ENCODE results near the gene RSL1D1. TPM values are rescaled to one million over a fixed set of nuclear protein-coding genes. Genes with fewer than 3 reads are reported as not detected.
"Not testable (repeated sequence)": the region's sequence is repeated elsewhere in the genome, so short reads cannot be mapped to it uniquely, and the experiment has no call there.

The RSL1D1 gene
- polyA plus RNA-seq, 1 of the 3 experiments (the other 2 are of a cell fraction): 38.0 TPM

DNA sequence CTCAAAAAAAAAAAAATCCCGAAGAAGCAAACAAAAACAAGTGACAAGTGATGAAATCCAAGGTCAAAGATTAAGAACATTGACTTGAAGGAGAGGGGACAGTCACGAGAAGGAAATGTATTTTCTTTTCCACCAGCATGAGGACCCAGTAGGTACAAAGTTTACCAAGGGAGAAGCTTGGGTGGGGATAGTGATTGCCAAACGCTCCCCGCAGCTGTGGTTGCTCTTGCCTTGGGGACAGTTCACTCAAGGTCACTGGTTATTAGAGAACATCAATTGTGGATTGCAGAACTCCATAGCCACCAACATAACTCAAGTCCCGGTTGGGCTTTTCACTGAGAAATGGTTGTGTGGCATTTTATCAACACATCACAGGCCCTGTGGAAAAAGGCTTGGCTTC is 27.0 kb downstream of the RSL1D1 start:
- no peak overlapping the region for H2AFZ ChIP-seq (ENCODE audit: low read depth)
- DNase-seq: no peak
- no peak overlapping the region for H3K4me2 ChIP-seq
- no peaks in the 10 kb centered on the region for H3F3A ChIP-seq (replicated peaks; ENCODE audit: insufficient read depth)
- no peaks in the 10 kb centered on the region; a peak in 1 of 4 replicates for H3K4me1 ChIP-seq (ENCODE audit: control insufficient read depth in 1 of 2, insufficient read depth in 2 of 2, low read depth in 1 of 2, low read length in 1 of 2)
- TF ChIP-seq RAD21 (IDR thresholded peaks at IDR 0.05; ENCODE audit: low read length) (no peak), TCF12 (IDR thresholded peaks at IDR 0.05) (no peak), YY1 (IDR thresholded peaks at IDR 0.05; ENCODE audit: low read depth) (no peak), CHD2 (IDR thresholded peaks at IDR 0.05; ENCODE audit: low read length, partially characterized antibody) (no peak), NFIC (IDR thresholded peaks at IDR 0.05; ENCODE audit: borderline replicate concordance) (no peak), ELF1 (IDR thresholded peaks at IDR 0.05) (no peak), RFX5 (IDR thresholded peaks at IDR 0.05; ENCODE audit: low read length) (no peak), RXRA (IDR thresholded peaks at IDR 0.05; ENCODE audit: borderline replicate concordance, low read depth) (no peak), GABPA (IDR thresholded peaks at IDR 0.05; ENCODE audit: low read depth) (no peak)
- TF ChIP-seq, protein P1, sequence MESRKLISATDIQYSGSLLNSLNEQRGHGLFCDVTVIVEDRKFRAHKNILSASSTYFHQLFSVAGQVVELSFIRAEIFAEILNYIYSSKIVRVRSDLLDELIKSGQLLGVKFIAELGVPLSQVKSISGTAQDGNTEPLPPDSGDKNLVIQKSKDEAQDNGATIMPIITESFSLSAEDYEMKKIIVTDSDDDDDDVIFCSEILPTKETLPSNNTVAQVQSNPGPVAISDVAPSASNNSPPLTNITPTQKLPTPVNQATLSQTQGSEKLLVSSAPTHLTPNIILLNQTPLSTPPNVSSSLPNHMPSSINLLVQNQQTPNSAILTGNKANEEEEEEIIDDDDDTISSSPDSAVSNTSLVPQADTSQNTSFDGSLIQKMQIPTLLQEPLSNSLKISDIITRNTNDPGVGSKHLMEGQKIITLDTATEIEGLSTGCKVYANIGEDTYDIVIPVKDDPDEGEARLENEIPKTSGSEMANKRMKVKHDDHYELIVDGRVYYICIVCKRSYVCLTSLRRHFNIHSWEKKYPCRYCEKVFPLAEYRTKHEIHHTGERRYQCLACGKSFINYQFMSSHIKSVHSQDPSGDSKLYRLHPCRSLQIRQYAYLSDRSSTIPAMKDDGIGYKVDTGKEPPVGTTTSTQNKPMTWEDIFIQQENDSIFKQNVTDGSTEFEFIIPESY (IDR thresholded peaks at IDR 0.05; ENCODE audit: borderline replicate concordance, low read depth): no peak
- TF ChIP-seq, protein P2, sequence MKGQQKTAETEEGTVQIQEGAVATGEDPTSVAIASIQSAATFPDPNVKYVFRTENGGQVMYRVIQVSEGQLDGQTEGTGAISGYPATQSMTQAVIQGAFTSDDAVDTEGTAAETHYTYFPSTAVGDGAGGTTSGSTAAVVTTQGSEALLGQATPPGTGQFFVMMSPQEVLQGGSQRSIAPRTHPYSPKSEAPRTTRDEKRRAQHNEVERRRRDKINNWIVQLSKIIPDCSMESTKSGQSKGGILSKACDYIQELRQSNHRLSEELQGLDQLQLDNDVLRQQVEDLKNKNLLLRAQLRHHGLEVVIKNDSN (IDR thresholded peaks at IDR 0.05; ENCODE audit: borderline replicate concordance, low read depth): no peak
- TF ChIP-seq, protein P3, sequence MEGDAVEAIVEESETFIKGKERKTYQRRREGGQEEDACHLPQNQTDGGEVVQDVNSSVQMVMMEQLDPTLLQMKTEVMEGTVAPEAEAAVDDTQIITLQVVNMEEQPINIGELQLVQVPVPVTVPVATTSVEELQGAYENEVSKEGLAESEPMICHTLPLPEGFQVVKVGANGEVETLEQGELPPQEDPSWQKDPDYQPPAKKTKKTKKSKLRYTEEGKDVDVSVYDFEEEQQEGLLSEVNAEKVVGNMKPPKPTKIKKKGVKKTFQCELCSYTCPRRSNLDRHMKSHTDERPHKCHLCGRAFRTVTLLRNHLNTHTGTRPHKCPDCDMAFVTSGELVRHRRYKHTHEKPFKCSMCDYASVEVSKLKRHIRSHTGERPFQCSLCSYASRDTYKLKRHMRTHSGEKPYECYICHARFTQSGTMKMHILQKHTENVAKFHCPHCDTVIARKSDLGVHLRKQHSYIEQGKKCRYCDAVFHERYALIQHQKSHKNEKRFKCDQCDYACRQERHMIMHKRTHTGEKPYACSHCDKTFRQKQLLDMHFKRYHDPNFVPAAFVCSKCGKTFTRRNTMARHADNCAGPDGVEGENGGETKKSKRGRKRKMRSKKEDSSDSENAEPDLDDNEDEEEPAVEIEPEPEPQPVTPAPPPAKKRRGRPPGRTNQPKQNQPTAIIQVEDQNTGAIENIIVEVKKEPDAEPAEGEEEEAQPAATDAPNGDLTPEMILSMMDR (IDR thresholded peaks at IDR 0.05): no peak
- TF ChIP-seq, protein P4, sequence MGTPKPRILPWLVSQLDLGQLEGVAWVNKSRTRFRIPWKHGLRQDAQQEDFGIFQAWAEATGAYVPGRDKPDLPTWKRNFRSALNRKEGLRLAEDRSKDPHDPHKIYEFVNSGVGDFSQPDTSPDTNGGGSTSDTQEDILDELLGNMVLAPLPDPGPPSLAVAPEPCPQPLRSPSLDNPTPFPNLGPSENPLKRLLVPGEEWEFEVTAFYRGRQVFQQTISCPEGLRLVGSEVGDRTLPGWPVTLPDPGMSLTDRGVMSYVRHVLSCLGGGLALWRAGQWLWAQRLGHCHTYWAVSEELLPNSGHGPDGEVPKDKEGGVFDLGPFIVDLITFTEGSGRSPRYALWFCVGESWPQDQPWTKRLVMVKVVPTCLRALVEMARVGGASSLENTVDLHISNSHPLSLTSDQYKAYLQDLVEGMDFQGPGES (IDR thresholded peaks at IDR 0.05; ENCODE audit: low read depth, low read length): no peak
- no peak overlapping the region for H3K9ac ChIP-seq
- CTCF ChIA-PET: no interaction called here
- no peaks in the 10 kb centered on the region for H3K9me2 ChIP-seq
- POLR2A ChIA-PET: no interaction called here
- H3K27me3 ChIP-seq (ENCODE audit: insufficient read depth): no peaks in the 10 kb centered on the region
- no peaks in the 10 kb centered on the region for H3K36me3 ChIP-seq (replicated peaks in 1 of 2; ENCODE audit: control insufficient read depth in 1 of 2, insufficient read depth in 2 of 2, low read length in 1 of 2)
- H3K4me3 ChIP-seq (ENCODE audit: low read depth in 2 of 2, low read length in 1 of 2): no peak overlapping the region
- H3K79me2 ChIP-seq (ENCODE audit: insufficient read depth): no peaks in the 10 kb centered on the region
- no peaks in the 10 kb centered on the region for H3K9me3 ChIP-seq
- no peak overlapping the region for H3K27ac ChIP-seq (ENCODE audit: low read depth in 2 of 2, low read length in 1 of 2)
- H4K20me1 ChIP-seq (ENCODE audit: insufficient read depth): no peaks in the 10 kb centered on the region
- 68% methylated on average over 5 of the region's 5 CpGs for WGBS (ENCODE audit: low lambda C conversion rate)

DNA sequence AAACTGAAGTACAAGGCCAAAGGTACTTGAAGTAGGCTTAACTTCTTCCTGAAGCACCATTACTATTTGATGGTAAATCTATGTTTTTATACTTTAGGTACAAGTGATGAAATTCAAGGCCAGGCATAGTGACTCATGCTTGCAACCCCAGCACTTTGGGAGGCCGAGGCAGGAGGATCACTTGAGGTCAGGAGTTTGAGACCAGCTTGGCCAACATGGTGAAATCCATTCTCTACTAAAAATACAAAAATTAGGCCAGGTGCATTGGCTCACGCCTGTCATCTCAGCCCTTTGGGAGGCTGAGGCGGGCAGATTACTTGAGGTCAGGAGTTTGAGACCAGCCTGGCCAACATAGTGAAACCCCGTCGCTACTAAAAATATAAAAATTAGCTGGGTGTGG is 27.7 kb downstream of the RSL1D1 start:
- CTCF ChIA-PET: interaction anchor here (0.7 kb wide), 1 partner anchor 49 kb away, joined by 4 read pairs; no protein-coding TSS in a partner anchor
- H3K9ac ChIP-seq; H3K4me2 ChIP-seq; H3K36me3 ChIP-seq (replicated peaks in 1 of 2; ENCODE audit: control insufficient read depth in 1 of 2, insufficient read depth in 2 of 2, low read length in 1 of 2); H3K79me2 ChIP-seq (ENCODE audit: insufficient read depth); H3K4me3 ChIP-seq (ENCODE audit: low read depth in 2 of 2, low read length in 1 of 2); POLR2A ChIA-PET; H3K9me3 ChIP-seq; H3K9me2 ChIP-seq; H4K20me1 ChIP-seq (ENCODE audit: insufficient read depth); H2AFZ ChIP-seq (ENCODE audit: low read depth); H3K27me3 ChIP-seq (ENCODE audit: insufficient read depth); H3K27ac ChIP-seq (ENCODE audit: low read depth in 2 of 2, low read length in 1 of 2); H3F3A ChIP-seq (replicated peaks; ENCODE audit: insufficient read depth); H3K4me1 ChIP-seq (ENCODE audit: control insufficient read depth in 1 of 2, insufficient read depth in 2 of 2, low read depth in 1 of 2, low read length in 1 of 2); DNase-seq: not testable (repeated sequence)
- WGBS (ENCODE audit: low lambda C conversion rate): 93% methylated on average over 5 of the region's 5 CpGs
